ENCODE measurements around the gene ATP11A.

Gene ATP11A

DNA sequence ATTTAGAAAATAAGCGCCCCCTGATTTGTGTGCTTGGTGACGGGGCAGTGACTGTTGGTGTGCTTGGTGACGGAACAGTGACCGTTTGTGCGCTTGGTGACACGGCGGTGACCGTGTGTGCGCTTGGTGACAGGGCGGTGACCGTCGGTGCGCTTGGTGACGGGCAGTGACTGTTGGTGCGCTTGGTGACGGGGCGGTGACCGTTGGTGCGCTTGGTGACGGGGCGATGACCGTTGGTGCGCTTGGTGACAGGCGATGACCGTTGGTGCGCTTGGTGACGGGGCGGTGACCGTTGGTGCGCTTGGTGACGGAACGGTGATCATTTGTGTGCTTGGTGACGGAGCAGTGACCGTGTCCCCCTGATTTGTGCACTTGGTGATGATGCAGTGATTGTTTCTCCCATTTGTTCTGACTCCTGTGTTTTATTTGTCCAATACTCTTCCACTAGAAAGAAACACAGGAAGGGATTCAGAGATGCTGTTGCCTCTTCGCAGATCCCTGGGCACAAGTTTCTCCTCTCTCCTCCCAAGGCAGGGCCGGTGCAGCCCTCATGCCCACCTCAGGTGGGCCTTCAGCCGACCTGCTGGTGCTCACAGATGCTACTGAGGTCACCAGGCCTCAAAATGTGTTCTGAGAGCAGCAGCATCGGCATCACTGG is 128.3 kb downstream of the ATP11A start:
- DNase-seq (ENCODE audit: low read depth in 2 of 2) = no peak

DNA sequence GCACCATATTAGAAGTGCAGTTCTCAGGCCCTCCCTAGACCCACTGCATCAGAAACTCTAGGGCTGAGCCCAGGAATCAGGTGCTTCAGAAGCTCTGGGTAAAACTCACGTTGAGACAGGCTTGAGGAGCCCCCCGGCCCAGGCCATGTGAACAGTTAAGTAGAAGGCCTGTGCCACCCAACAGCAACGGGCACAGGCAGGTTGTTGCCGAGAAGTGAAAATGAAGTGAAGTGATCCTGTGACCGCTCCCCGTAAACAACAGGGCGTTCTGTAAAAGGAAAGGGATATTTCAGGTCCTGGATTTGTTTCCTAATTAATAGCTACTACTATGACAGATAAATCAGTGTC is 128.8 kb downstream of the ATP11A start:
- DNase-seq (ENCODE audit: low read depth in 2 of 2) = no peak

DNA sequence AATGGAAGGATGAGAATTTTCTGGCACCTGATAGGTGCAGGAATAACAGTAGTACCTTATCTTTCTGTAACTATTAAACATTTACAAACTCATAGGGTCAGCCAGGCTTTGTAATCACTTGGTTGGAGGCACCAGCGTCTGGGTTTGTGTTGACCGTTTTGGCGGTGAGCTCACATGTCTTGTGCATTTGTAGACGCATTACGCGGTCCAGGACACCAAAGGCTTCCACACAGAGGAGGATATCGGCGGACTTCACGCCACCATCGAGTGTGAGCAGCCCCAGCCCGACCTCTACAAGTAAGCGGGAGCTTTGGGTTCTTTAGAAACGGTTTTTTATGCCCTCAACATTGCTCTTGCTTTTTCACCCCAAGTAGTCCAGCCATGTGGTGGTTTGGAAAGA is 129.3 kb downstream of the ATP11A start:
- no peak for DNase-seq (ENCODE audit: low read depth in 2 of 2)

DNA sequence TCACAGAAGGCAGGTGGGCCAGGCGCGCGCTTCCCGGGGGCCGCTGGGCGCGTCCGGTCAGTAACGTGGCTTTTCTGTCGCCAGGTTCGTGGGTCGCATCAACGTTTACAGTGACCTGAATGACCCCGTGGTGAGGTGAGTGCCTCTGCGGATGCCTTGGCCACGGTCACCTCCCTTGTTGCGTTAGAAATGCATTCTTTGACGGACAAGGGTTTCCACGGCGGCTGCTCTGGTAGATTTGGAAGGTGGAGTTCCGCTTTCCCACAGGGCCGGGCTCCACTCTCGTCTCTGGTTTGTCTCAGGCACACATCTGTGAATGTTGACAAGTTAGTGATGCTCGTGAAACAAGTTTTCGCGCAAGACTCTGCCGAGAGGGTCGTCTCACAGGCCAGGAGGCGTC is 130.0 kb downstream of the ATP11A start:
- no peak for DNase-seq (ENCODE audit: low read depth in 2 of 2)

DNA sequence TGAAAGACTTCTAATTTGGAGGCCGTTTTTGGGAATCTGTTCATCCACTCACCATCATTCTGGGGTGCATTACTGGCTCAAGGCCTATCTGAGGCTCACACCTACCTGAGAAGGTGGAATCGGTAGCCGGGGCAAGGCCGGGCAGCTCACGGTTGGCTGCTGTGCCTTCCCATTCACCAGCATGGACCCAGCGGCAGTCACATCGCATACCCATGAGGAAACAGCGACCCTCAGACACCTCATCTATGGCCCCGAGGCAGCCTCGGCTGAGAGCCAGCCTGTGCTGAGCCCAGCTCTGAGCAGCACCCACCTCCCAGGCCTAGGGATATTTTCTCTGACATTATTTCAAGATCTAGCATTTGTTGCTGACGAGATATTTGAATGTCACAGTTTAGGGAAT is 130.5 kb downstream of the ATP11A start:
- no peak for DNase-seq (ENCODE audit: low read depth in 2 of 2)

DNA sequence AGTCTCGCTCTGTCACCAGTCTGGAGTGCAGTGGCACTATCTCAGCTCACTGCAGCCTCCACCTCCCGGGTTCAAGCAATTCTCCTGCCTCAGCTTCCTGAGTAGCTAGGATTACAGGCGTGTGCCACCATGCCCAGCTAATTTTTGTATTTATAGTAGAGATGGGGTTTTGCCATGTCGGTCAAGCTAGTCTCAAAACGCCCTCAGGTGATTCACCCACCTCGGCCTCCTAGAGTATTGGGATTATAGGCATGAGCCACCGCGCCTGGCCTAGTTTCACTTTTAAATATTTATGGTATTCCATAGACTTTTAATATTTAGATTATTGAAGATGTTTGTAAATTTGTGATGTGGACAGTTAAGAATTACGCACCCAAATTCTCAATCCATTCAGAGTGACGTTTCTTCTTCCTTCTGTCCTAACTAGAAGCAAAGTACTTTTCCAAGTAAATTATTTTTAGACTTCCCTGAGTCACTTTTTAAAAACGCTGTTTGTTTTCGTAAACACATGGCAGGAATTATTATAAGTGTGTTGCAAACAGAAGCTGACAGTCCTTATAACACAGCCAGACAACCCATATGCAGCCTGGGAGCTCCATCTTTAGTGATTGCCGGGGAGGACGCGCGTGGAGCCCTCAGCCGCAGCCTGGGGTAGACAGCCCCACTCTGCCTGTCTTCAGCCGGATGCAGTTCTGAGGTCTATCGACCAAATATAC is 131.7 kb downstream of the ATP11A start:
- DNase-seq (ENCODE audit: low read depth in 2 of 2) = no peak

DNA sequence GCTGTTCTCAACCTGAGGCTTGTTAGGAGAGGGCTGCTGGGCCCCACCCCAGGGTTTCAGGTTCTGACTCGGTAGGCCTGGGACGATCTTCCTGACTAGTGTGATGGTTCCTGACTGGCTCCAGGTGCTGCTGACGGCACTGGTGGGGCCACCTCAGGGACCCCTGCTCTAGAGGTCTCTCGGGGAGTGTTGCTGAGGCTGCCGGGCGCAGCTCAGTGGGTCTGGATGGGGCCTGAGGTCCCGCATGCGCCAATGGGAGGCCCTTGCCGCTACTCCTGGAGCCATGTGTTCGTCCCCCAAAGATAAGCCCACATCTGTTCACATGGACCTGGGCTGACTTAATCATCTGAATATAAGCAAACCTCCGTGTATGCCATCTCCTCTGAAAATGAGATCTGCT is 133.0 kb downstream of the ATP11A start:
- no peak for DNase-seq (ENCODE audit: low read depth in 2 of 2)

DNA sequence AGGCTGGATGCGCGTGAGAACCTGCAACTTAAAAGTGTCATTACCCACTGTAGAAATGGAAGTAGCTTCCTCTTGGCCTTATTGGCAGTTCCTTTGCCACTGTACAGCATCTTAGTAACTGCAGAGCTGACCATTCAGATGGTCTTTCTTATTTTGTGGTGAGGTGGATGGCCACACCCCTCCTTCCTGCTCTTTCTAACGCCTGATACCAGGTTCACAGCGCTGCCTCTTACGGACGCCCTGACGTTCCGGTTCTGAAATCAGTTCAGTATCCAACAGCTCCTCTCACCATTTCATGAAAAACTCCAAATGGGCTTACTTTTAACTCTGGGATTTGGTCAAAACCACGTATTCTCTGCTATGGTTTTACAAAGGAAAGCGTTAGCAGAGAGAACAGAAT is 134.6 kb downstream of the ATP11A start:
- DNase-seq (ENCODE audit: low read depth in 2 of 2) = no peak

DNA sequence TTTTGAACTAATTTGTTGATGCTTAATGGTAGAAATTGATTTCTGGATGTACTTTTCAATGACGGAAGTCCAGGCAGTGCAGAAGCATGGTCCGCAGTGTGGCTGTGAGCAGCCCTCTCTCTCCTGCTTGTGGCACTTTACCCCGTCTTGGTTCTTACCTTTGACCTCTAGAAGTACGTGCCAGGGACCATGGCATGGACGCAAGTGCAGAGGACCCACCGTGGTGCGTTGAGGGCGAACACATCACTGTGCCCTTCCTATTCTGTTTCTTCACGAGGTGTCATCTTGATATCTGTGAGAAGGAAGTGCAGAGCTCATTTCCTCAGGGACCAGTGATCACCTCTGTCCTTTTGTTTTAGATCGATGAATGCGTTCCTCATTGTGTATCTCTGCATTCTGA is 135.2 kb downstream of the ATP11A start:
- no peak for DNase-seq (ENCODE audit: low read depth in 2 of 2)

DNA sequence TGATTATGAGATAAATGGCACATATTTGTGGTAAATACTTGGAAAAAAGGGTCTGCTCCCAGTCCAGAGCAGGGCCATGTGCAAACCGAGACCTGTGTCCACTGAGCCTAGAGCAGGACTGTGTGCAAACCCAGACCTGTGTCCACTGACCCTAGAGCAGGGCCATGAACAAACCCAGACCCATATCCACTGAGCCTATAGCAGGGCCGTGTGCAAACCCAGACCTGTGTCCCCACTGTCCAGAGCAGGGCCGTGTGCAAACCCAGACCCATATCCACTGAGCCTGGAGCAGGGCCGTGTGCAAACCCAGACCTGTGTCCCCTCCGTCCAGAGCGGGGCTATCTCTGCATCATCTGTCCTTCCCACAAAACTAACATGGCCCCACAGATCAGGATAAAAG is 136.0 kb downstream of the ATP11A start:
- no peak for DNase-seq (ENCODE audit: low read depth in 2 of 2)

DNA sequence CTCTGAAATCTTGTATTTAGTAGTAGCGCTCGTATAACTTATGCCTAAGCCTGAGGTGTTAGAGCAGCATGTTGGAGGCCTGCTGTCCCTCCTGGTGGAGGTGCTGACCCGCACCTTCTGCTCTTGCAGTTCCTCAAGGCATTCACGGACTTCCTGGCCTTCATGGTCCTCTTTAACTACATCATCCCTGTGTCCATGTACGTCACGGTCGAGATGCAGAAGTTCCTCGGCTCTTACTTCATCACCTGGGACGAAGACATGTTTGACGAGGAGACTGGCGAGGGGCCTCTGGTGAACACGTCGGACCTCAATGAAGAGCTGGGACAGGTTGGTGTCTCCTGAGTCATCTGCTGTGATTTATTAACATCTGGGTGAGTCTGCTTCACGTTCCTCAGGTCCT is 136.7 kb downstream of the ATP11A start:
- DNase-seq (ENCODE audit: low read depth in 2 of 2) = no peak

DNA sequence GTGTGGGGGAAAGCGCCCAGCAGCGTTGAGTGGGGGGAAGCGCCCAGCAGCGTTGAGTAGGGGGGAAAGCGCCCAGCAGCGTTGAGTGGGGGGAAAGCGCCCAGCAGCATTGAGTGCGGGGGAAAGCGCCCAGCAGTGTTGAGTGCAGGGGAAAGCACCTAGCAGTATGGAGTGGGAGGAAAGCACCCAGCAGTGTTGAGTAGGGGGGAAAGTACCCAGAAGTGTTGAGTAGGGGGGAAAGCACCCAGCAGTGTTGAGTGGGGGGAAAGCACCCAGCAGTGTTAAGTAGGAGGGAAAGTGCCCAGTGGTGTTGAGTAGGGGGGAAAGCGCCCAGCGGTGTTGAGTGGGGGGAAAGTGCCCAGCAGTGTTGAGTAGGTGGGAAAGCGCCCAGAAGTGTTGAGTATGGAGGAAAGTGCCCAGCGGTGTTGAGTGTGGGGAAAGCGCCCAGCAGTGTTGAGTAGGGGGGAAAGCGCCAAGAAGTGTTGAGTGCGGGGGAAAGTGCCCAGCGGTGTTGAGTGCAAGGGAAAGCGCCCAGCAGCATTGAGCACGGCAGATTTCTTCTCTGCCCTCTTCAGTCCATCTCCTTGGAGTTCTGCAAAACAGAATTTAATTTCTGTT is 138.4 kb downstream of the ATP11A start:
- no peak for DNase-seq (ENCODE audit: low read depth in 2 of 2)

DNA sequence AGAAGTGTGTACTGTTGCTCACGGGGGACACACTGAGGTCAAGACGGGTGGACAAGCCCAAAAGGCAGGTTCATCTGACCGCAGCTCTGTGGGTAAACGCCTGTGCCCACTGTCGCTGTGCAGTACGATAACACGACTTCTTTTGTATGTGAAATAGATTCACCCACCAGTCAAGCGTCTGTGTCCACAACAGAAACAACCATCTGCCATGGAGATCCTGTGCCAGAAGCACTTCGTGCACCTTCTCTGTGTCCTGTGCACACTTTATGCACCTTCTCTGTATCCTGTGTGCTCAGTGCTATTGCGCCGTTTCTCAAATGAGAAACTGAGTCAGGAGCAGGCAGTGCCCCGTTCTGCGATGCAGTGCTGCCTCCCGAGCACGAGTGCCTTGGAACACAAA is 138.9 kb downstream of the ATP11A start:
- no peak for DNase-seq (ENCODE audit: low read depth in 2 of 2)

DNA sequence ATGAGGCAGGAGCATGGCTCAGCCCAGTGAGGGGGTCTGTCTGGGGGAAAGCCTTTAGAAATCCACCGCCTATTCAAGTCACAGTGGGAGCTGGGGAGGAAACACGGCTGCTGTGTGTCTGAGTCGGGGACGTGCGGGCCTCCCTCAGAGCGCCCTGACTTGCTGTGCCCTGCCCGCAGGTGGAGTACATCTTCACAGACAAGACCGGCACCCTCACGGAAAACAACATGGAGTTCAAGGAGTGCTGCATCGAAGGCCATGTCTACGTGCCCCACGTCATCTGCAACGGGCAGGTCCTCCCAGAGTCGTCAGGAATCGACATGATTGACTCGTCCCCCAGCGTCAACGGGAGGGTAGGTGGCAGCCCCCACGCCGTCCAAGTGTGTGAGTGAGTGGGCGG is 141.4 kb downstream of the ATP11A start:
- DNase-seq (ENCODE audit: low read depth in 2 of 2) = no peak

DNA sequence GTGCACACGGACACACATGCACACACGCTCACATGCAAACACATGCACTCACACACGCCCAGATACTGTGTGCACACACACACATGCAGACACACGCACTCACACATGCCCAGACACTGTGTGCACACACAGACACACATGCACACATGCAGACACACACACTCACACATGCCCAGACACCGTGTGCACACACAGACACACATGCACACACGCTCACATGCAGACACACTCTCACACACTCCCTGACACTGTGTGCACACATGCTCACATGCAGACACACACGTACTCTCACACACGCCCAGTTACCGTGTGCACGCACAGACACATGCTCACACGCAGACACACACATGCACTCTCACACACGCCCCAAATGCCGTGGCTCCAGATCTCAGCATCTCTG is 142.0 kb downstream of the ATP11A start:
- no peak for DNase-seq (ENCODE audit: low read depth in 2 of 2)

DNA sequence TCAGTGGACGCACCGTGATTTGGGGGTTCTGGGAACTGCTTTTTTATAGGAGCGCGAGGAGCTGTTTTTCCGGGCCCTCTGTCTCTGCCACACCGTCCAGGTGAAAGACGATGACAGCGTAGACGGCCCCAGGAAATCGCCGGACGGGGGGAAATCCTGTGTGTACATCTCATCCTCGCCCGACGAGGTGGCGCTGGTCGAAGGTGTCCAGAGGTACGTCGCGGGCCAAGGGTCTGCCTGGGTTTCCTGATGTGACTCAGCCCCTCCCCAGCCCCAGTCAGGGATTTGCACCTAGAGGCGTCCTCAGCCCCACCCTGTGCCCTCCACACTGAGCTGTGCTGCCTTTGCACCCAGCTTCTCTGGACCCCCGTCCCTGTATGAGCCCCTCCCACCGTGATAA is 143.0 kb downstream of the ATP11A start:
- DNase-seq (ENCODE audit: low read depth in 2 of 2) = no peak

DNA sequence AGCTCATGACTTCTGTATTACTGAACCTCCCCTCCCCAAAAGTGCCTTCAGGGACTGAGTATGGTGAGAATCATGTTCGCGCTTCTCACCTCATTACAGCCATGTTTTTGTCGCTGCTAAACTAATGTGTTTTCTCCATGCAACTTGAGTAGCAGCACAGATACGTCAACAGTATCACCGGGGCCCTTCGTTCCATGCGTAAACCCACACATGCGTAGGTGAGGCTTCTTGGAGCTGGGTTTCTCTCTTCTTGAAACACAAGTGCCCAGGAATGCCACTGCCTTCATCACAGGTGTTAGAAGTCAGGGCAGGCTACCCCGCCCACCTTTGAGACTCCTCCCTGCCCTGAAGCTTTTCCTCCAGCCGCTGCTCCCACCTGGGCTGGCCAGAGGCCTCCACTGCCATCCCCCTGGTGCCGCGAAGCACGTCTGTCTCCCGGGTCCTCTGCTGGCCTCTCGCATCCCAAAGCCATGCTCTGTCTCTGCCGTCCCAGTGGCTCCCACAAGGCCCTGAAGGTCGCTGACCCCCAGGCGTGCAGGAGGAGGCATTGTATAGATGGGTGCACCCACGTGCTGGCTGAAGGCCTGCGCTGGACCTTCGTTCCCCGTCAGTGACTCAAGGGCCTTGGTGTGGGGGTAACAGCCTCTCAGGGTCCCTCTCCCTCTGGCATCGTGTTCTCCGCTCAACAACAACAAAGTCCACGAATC is 143.9 kb downstream of the ATP11A start:
- no peak for DNase-seq (ENCODE audit: low read depth in 2 of 2)

DNA sequence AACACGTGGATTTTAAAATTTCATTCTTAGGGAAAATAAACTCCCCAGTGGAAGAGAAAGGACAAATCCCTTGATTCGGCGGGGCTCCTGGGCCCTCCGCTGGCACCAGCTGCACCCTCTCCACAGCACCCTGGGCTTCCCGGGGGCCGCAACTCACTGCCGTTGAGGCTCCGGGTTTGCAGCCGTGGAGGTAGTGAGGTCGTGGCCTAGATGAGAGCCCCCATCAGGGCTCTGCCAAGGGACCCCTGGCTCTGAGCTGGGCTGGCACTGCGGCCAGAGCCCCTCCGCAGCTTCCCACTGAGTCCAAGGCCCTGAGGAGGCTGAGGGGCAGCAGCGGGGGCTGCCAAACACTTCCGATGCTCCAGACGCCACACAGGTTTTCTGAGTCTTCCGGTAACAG is 145.5 kb downstream of the ATP11A start:
- no peak for DNase-seq (ENCODE audit: low read depth in 2 of 2)

DNA sequence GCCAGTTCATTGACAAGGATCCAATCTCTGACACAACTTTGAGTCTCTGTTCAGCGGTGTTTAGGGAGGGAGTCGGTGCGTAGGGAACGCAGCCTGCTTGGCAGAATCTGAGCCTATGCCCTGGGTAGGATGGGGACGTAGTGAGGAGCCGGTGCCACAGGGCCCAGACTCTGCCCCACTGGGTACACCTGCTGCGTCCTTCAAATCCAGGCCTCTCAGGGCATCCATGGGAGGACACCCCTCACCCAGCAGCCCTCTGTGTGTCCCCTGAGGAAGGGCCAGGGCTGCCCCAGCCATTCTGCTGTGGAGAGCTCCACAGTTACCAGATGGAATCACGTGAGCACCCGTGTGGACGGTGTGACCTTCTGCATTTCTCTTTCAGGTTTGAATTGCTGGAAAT is 146.0 kb downstream of the ATP11A start:
- no peak for DNase-seq (ENCODE audit: low read depth in 2 of 2)

DNA sequence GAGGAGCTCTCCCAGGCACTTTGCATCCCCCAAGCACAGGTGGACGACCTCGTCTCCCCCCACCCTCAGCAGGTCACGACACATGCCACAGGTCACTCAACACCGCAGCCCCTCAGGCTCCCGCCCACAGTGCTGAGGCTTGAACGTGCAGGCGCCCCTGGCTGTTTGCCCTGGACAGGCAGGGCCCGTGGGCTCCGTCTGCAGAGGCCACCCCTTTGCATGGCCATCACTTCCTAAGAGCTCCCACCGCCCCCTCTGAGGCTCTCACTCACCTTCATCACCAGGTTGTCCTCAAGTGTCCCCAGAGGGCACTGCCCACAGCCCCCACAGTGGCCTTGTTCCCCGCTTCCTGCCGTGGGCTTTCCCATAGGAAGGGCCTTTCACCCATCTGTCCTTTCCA is 147.1 kb downstream of the ATP11A start:
- DNase-seq (ENCODE audit: low read depth in 2 of 2) = no peak

DNA sequence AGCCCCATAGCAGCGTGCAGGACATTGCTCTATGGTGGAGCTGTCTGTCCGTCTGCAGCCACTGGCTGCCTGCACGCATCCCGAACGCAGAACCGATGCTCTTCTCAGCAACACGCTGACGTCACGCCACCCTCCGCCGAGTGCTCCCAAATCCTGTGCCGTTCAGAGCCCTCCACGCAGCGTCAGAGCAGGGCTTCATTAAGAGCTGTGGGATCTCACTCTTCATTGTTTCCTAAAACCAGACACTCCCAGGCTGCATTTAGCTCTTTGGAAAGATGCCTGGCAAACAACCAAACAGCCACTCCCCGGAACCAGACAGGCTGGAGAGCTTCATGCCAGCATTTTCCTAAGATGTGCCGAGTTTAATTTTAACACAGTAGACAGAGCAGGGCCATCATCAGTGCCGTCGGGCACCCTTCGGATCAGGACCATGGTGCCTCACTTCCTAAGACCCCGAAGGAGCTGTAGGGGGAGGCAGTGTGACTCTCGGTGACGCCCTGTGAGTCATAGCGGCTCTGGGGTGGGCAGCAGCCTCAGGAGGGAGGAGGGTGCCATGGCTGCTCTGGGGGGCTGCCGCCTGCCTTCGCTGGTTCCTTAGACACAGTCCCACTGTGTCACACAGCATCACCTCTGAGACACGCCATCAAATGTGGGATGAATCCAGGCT is 147.7 kb downstream of the ATP11A start:
- no peak for DNase-seq (ENCODE audit: low read depth in 2 of 2)
